DMS 273 (cell line): ENCODE measurements around the gene RNF103.
A peak's percentile ranks its signal among the peaks of the same experiment; 100 is the strongest.
"Not testable (repeated sequence)": the region's sequence is repeated elsewhere in the genome, so short reads cannot be mapped to it uniquely, and the experiment has no call there.

ENCODE experiments used
- DNase-seq: peaks from one replicate; lab custom pipeline; 2025; ENCODE audit not compliant: unreplicated experiment; lab: John Stamatoyannopoulos, UW

The RNF103 gene

GRCh38 chr2:86627550-86627949 is 3.9 kb upstream of the RNF103 start:
- DNase-seq, result no peak

DNA sequence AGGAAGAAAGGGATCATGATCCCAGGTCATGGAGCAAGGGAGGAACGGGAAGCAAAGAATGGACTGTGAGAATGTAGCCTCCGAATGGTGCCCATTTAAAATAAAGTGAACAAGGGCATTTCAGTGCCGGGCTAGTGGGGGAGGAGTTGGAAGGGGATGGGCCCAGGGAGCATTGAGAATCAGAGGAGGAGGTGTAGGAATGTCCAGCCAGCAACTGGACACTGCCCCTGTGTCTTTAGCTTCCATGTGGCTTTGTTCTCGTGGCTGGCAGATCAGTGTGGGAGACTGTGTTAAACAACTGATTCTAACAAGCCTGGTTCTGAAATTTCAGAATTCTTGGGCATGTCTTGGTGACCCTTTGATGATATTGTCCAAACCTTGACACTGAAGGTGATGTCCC is 1.4 kb upstream of the RNF103 start:
- DNase-seq, result no peak

DNA sequence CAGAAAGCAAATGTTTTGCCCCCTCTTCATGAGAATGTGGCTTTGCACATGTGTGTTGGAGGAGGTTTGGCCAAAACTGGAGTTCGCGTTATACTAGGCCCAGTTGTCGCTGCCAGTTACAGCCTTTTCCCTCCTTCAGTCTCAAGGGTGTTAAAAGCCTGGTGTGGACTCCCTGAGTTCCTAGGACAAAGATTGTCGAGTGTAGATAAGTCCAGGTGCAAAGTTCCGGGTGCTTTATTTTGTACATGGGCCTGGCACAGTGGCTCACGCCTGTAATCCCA is 542 bp upstream of the RNF103 start:
- DNase-seq, result peak; percentile 54

DNA sequence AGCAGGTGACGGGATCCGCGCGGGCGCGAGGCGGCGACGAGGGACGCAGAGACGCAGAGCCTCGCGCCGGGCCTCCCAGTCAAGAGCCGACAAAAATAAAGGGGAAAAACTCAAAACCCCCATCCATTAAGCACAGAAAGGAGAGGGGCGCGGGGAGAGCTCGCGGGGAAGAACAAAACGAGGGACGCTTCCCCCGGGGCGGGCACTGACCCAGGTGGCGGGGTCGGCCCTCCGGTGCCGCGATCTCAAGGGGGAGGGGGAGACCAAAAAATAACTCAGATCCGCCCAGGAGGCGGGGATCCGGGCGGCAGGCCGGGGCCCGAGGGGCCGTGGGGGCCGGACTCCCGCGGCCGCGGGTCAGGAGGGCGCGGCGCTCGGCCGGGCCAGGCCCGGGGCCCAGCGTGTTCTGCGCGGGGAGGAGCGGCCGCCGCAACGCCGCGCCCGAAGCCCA is 597 bp downstream of the RNF103 start:
- peak; percentile 85 for DNase-seq

DNA sequence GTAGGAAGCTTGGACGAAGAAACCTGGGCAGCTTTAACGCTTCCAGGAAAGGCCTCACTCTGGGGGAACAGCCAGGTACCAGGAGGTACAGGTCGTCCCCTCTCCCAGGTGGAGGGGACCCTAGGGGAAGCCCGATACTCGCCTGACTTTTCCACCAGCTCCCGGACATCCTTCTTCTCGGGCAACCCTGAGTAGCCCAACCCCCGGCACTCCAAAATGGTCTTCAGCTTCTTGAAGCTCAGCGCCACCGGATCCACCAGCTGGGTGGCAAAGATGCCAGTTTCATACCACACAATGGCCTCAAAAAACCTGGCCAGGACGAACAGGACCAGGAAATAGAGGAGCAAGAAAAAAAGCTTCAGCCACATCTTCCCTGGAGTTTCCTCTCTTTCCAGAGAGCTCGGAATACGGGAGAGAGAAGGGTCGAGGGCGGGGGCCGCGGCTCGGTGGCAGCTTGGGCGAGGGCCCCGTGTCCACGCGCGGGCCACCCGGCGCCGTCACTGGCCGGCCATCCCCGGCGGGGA is 1.1 kb downstream of the RNF103 start:
- peak; percentile 72 for DNase-seq

- DNase-seq, result peak; percentile 48
Measured at GRCh38 chr2:86621280-86621943, 2.3 kb downstream of the RNF103 start.

DNA sequence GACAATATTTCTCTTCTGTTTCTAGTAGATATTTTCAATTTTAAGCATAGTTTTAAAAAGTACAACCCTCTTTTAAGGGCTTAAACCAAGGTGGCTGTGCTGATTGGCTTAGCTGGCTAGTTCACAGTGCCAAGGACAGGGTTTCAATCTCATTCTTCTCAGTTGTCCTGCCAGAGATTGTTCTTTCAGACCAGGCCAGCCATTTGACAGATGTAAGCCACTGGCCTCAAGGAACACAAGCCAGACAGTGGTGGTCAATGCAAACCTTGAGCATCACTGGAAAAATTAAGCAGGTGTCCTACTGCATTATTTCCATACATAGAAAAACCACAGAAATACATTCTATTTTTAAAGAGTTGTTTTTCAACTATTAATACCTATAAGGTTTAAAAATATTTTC is 5.9 kb downstream of the RNF103 start:
- DNase-seq, result no peak

- no peak for DNase-seq
Measured at GRCh38 chr2:86617153-86617552, 6.5 kb downstream of the RNF103 start.

- DNase-seq, result no peak
Measured at GRCh38 chr2:86616502-86616901, 7.2 kb downstream of the RNF103 start.

GRCh38 chr2:86615596-86615995 is 8.1 kb downstream of the RNF103 start:
- DNase-seq, result no peak

DNA sequence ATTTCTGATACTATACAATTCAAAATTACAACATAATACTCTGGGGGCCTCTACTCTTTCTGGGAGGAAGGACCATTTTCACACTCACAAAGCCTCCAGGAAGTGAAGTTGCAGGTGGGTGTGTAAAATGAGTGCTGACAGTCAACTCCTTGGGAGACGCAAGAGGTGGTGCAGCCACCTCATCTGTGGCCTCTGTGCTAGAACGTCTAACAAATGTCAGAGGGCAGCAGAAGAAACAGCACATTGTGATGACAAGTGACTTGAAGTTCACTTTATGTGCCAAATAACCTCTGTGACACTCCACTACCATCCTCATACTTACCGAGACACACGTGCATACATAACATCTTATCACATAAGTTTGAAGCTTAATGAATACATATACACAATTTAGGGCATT is 10.2 kb downstream of the RNF103 start:
- no peak for DNase-seq

DNA sequence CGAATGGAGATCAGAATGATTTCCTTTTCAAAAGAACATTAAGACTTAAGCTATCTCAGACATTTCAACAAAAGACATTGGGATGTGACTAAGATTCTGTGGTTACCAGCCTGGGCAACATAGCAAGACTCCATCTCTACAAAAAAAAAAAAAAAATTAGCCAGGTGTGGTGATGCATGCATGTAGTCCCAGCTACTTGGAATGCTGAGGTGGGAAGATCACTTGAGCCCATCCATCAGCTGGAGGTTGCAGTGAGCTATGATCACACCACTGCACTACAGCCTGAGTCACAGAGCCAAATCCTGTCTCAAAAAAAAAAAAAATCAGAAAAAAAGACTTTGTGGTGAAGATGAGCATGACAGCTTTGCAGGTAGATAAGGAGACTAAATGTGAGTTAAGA is 12.8 kb downstream of the RNF103 start:
- no peak for DNase-seq

DNA sequence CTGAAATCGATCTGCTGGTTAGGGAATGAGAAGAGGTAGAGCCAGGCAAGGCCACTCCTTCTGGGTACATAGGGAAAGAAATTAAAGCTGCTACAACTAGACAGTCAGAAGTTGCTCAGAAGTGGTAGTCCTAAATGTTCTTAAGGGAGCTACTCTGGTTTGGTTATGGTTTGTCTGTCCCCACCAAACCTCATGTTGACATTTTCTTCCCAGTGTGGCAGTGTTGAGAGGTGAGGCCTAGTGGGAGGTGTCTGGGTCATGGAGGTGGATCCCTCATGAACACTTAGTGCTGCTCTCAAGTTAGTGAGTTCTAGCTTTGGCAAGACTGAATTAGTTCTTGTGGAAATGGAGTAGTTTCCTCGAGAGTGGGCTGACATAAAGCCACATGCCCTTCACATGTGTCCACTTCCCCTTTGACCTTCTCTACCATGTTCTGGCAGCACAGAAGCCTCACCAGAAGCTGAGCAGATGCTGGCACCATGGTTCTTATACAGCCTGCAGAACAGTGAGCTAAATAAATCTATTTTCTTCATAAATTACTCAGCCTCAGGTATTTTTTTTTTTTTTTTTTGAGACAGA is 14.7 kb downstream of the RNF103 start:
- DNase-seq, result no peak

DNA sequence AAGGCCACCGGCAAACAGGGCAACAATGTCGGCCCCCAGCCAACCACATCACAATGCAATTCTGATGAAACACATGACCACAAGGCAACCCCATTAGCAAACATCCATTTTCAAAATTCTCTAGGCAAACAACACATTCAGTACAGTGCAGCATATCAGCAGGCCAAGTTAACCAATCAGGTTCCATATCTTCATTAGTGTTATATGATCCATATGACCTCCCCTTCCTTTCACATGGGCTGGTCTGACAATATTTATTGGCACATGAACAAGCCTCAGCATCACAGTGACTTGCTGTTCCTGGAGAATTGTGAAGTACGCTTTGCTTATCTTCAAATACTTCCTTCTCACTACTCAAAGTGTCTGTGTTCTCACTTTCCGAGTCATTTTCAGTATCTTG is 19.8 kb downstream of the RNF103 start:
- no peak for DNase-seq

DNA sequence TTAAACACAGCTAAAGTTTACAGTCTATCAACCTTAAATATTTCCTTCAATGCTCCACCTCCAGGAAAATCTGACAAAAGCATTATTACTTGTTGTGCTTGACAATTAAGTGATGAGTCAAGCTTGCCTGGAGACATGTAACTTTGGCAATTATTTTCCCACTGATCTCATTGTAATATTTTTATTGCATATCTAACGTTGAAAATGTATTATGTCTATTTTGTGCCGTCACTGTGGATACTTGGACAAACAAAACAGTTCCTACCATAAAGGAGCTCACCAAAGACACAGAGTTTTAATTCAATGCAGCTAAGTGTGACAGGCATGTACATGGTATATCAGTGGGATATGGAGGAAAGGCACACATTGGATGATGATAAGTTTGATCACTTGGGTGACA is 24.7 kb downstream of the RNF103 start:
- DNase-seq, result no peak

- DNase-seq, result no peak
Measured at GRCh38 chr2:86596118-86596517, 27.5 kb downstream of the RNF103 start.

GRCh38 chr2:86593266-86593665 is 30.4 kb downstream of the RNF103 start:
- DNase-seq, result no peak

DNA sequence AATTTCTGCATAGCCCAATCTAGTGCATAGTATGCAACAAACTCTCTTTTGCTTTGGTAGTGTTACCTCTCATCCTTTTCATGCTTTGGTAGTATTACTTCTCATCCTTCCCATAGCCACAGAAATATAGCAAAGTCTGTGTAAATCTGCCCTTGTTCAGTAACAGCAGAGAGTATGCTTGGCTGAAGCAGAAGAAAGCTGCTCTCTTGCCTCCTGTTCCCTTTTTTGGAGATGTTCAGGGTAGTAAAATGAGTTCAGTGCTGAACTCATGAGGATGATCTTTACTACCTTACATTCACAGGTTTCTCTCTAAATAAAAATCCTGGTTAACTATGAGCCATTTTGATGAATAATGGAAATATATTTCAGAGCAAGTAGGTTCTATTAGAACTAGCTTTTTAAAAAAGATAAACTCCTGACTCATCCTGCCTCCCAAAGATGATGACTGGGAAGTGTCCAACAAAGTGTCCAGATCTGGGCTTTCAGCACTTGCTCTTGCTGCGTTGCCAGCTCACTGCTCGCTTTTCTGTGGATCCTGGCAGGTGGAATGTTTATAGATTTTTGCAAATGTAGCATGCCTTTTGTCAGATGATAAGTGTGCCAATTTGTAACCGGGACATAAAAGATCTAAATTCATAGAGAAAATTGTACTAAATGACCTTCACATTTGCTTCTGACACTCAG is 31.0 kb downstream of the RNF103 start:
- DNase-seq, result no peak

- DNase-seq, result not testable (repeated sequence)
Measured at GRCh38 chr2:86589701-86590100, 34.0 kb downstream of the RNF103 start.

GRCh38 chr2:86584151-86584913 is 39.3 kb downstream of the RNF103 start:
- no peak for DNase-seq

GRCh38 chr2:86580560-86580959 is 43.1 kb downstream of the RNF103 start:
- no peak for DNase-seq
